ENCODE data around the gene MCU. TPM values are rescaled to one million over a fixed set of nuclear protein-coding genes. Genes with fewer than 3 reads are reported as not detected.
A peak's percentile ranks its signal among the peaks of the same experiment; 100 is the strongest.

MCU gene
- total RNA-seq, 1 donor from 2014 or later, result 63.8 TPM

DNA sequence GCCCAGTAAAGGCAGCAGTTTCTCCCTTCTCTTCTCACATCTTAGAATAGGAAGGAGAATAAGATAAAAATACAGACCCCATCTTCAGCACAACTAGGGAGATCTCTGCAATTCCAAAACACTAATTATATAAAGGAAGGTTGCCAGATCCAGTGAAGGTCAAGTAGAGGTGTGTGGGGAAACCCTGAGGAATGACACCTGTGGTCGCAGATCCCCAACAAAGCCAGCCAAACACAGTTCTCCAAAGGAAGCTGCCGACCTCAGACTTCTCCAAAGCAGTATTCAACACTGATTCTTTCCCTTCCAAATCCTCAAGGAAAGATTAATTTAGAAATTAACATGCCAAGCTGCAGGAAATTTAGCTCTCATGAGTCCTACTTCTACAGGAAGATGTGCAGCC is 138.7 kb downstream of the MCU start:
- Mint-ChIP-seq H3K4me1 (ENCODE audit: low read depth) (peaks cover 41% of the 10 kb centered on the region), H3K4me3 (ENCODE audit: low read depth) (no peak overlapping the region), H3K27ac (peak overlapping the region; percentile 18), H3K9me3 (ENCODE audit: low read depth) (no peaks in the 10 kb centered on the region), H3K36me3 (ENCODE audit: insufficient read depth) (no peaks in the 10 kb centered on the region), H3K27me3 (no peaks in the 10 kb centered on the region)
- TF ChIP-seq, protein P1, sequence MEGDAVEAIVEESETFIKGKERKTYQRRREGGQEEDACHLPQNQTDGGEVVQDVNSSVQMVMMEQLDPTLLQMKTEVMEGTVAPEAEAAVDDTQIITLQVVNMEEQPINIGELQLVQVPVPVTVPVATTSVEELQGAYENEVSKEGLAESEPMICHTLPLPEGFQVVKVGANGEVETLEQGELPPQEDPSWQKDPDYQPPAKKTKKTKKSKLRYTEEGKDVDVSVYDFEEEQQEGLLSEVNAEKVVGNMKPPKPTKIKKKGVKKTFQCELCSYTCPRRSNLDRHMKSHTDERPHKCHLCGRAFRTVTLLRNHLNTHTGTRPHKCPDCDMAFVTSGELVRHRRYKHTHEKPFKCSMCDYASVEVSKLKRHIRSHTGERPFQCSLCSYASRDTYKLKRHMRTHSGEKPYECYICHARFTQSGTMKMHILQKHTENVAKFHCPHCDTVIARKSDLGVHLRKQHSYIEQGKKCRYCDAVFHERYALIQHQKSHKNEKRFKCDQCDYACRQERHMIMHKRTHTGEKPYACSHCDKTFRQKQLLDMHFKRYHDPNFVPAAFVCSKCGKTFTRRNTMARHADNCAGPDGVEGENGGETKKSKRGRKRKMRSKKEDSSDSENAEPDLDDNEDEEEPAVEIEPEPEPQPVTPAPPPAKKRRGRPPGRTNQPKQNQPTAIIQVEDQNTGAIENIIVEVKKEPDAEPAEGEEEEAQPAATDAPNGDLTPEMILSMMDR (IDR thresholded peaks at IDR 0.05; ENCODE audit: unreplicated experiment), result no peak
- no peak for DNase-seq (ENCODE audit: low spot score, unreplicated experiment)

DNA sequence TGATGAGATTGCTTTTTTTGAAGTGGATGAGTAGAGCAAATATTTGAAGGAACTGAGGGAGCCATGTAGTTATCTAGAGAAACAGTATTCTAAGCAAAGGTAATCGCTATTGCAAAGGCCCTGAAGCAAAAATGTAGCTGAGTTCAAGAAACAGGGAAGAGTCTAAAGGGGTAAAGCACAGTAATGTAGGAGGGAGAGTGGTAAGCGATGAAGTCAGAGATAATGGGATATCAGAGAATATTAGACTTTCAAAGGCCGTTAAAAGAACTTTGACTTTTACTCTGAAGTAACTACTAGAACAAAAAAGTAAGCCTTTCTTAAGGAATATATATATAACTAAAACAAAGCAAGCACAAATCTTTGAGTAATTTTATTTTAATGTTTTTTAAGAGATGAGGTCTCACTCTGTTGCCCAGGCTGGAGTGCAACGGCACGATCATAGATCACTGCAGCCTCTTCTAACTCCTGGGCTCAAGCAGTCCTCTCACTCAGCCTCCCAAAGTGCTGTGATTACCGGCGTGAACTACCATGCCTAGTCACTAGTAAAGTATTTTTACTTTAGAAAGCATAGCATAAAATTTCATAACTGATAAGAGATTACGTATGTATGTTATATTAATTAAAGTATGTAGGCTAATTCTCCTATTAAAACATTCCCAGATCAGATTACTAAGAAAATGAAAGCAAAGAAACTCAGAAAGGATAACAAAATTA is 139.9 kb downstream of the MCU start:
- Mint-ChIP-seq H3K27ac (no peak overlapping the region), H3K4me3 (ENCODE audit: low read depth) (no peak overlapping the region), H3K36me3 (ENCODE audit: insufficient read depth) (no peaks in the 10 kb centered on the region), H3K9me3 (ENCODE audit: low read depth) (no peaks in the 10 kb centered on the region), H3K4me1 (ENCODE audit: low read depth) (peaks cover 41% of the 10 kb centered on the region), H3K27me3 (no peaks in the 10 kb centered on the region)
- no peak for DNase-seq (ENCODE audit: low spot score, unreplicated experiment)
- TF ChIP-seq, protein P1 (IDR thresholded peaks at IDR 0.05; ENCODE audit: unreplicated experiment), result no peak

DNA sequence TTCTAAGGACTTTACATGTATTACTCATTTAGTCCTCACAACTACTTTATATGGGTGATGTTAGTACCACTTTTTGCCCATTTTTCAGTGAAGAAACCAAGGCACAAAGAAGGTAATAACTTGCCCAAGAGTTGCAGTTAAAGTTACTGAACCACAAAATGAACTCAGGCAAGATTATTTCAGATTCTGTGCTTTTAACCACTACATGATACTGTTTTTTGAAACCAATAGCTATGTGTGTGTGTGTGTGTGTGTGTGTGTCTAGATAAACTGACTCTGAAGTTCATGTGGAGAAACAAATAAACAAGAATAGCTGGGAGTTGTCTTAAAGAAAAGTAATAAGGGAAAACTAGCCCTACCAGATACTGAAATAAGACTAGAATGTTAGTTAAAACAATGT is 140.8 kb downstream of the MCU start:
- Mint-ChIP-seq H3K4me3 (ENCODE audit: low read depth) (no peak overlapping the region), H3K36me3 (ENCODE audit: insufficient read depth) (no peaks in the 10 kb centered on the region), H3K9me3 (ENCODE audit: low read depth) (no peaks in the 10 kb centered on the region), H3K27ac (no peak overlapping the region), H3K27me3 (no peaks in the 10 kb centered on the region), H3K4me1 (ENCODE audit: low read depth) (peaks cover 41% of the 10 kb centered on the region)
- DNase-seq (ENCODE audit: low spot score, unreplicated experiment), result no peak
- TF ChIP-seq, protein P1 (IDR thresholded peaks at IDR 0.05; ENCODE audit: unreplicated experiment), result no peak

DNA sequence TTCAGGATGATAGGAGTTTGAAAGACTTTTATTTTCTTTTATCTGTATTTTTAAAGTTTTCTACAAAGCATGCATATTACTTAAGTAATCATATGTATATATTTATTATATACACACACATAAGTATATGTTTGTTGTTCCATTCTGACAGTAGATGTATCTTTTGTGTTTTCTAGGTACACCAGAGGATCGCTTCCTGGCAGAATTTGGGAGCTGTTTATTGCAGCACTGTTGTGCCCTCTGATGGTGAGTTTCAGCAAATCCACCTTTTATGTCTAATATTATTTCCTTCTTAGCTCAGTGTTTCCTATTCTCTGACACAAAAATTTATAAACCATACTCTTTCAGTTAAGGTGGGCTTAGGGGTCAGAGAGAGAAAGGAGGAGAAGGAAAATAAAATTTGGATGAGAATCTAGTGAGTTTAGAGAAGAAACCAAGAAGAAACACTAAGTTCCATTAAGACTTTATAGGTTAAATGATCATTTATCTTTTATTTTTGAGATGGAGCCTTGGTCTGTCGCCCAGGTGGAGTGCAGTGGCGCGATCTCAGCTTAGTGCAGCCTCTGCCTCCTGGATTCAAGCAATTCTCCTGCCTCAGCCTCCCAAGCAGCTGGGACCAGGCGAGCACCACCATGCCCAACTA is 142.4 kb downstream of the MCU start:
- TF ChIP-seq, protein P1 (IDR thresholded peaks at IDR 0.05; ENCODE audit: unreplicated experiment), result peak; percentile 72
- H3K4me1 Mint-ChIP-seq (ENCODE audit: low read depth), result peaks cover 34% of the 10 kb centered on the region
- H3K36me3 Mint-ChIP-seq (ENCODE audit: insufficient read depth), result peaks cover 1% of the 10 kb centered on the region
- no peaks in the 10 kb centered on the region for H3K27me3 Mint-ChIP-seq
- H3K27ac Mint-ChIP-seq, result no peak overlapping the region
- DNase-seq (ENCODE audit: low spot score, unreplicated experiment), result peak; percentile 12
- no peak overlapping the region for H3K4me3 Mint-ChIP-seq (ENCODE audit: low read depth)
- no peaks in the 10 kb centered on the region for H3K9me3 Mint-ChIP-seq (ENCODE audit: low read depth)

DNA sequence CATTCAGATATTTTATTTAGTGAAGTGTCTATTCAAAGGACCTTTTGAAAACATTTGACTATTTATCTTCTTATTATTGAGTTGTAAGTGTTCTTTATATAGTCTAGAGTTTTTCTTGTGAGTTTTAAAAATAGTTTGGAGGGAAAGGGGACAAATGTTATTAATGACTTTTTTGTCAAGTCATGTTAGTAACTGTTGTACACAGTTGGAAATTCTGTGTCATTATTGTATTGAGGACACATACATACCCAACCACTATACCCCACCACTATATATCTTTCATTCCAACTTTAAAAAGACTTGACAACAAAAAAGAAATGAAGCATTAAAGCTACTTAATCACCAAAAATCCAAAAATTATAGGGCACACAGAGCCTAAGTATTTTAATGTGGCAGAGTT is 148.4 kb downstream of the MCU start:
- Mint-ChIP-seq H3K4me1 (ENCODE audit: low read depth) (no peaks in the 10 kb centered on the region), H3K27me3 (no peaks in the 10 kb centered on the region), H3K9me3 (ENCODE audit: low read depth) (no peaks in the 10 kb centered on the region), H3K36me3 (ENCODE audit: insufficient read depth) (peaks cover 3% of the 10 kb centered on the region), H3K4me3 (ENCODE audit: low read depth) (no peak overlapping the region), H3K27ac (no peak overlapping the region)
- DNase-seq (ENCODE audit: low spot score, unreplicated experiment), result no peak
- TF ChIP-seq, protein P1 (IDR thresholded peaks at IDR 0.05; ENCODE audit: unreplicated experiment), result no peak
